Measurements from ENCODE around the gene SLC29A1.
"Not testable (repeated sequence)": the region's sequence is repeated elsewhere in the genome, so short reads cannot be mapped to it uniquely, and the experiment has no call there.

The SLC29A1 gene

DNA sequence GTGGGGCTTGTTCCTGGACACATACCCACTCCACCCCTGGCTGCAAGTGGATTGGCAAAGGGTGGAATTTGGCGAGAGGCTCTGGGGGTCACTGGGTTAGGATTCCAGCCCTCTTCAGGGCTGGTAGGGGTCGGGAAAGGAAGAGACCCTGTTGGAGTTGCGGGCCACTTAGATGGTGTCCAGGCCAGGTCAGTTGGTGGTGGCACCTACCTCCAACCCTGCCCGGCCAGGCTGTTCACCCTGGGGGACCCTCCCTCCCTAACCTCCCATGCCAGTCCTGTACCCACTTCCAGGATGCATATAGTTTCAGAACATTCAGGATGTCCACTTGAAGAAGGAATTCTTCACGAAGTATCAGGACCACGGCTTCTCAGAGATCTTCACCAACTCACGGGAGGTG is 43.7 kb upstream of the SLC29A1 start:
- DNase-seq (ENCODE audit: low read depth in 1 of 2, low spot score in 1 of 2): no peak
- TF ChIP-seq, protein P1, sequence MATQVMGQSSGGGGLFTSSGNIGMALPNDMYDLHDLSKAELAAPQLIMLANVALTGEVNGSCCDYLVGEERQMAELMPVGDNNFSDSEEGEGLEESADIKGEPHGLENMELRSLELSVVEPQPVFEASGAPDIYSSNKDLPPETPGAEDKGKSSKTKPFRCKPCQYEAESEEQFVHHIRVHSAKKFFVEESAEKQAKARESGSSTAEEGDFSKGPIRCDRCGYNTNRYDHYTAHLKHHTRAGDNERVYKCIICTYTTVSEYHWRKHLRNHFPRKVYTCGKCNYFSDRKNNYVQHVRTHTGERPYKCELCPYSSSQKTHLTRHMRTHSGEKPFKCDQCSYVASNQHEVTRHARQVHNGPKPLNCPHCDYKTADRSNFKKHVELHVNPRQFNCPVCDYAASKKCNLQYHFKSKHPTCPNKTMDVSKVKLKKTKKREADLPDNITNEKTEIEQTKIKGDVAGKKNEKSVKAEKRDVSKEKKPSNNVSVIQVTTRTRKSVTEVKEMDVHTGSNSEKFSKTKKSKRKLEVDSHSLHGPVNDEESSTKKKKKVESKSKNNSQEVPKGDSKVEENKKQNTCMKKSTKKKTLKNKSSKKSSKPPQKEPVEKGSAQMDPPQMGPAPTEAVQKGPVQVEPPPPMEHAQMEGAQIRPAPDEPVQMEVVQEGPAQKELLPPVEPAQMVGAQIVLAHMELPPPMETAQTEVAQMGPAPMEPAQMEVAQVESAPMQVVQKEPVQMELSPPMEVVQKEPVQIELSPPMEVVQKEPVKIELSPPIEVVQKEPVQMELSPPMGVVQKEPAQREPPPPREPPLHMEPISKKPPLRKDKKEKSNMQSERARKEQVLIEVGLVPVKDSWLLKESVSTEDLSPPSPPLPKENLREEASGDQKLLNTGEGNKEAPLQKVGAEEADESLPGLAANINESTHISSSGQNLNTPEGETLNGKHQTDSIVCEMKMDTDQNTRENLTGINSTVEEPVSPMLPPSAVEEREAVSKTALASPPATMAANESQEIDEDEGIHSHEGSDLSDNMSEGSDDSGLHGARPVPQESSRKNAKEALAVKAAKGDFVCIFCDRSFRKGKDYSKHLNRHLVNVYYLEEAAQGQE (IDR thresholded peaks at IDR 0.05; ENCODE audit: insufficient replicate concordance, low read depth): no peak
- no peak for TF ChIP-seq SPI1 (IDR thresholded peaks at IDR 0.05; ENCODE audit: borderline replicate concordance, low read depth)
- no peak for TF ChIP-seq POLR2AphosphoS5 (IDR thresholded peaks at IDR 0.05; ENCODE audit: low read depth)
- no peak for TF ChIP-seq GABPA (IDR thresholded peaks at IDR 0.05; ENCODE audit: low read depth)
- TF ChIP-seq, protein P2, sequence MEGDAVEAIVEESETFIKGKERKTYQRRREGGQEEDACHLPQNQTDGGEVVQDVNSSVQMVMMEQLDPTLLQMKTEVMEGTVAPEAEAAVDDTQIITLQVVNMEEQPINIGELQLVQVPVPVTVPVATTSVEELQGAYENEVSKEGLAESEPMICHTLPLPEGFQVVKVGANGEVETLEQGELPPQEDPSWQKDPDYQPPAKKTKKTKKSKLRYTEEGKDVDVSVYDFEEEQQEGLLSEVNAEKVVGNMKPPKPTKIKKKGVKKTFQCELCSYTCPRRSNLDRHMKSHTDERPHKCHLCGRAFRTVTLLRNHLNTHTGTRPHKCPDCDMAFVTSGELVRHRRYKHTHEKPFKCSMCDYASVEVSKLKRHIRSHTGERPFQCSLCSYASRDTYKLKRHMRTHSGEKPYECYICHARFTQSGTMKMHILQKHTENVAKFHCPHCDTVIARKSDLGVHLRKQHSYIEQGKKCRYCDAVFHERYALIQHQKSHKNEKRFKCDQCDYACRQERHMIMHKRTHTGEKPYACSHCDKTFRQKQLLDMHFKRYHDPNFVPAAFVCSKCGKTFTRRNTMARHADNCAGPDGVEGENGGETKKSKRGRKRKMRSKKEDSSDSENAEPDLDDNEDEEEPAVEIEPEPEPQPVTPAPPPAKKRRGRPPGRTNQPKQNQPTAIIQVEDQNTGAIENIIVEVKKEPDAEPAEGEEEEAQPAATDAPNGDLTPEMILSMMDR (IDR thresholded peaks at IDR 0.05; ENCODE audit: insufficient read depth, low read length): no peak
- H3K27ac ChIP-seq (replicated peaks): no peak overlapping the region
- no peaks in the 10 kb centered on the region for H3K27me3 ChIP-seq (ENCODE audit: insufficient read depth, poor library complexity, severe bottlenecking)
- H3K4me3 ChIP-seq (replicated peaks; ENCODE audit: insufficient read depth, low read length): no peak overlapping the region

DNA sequence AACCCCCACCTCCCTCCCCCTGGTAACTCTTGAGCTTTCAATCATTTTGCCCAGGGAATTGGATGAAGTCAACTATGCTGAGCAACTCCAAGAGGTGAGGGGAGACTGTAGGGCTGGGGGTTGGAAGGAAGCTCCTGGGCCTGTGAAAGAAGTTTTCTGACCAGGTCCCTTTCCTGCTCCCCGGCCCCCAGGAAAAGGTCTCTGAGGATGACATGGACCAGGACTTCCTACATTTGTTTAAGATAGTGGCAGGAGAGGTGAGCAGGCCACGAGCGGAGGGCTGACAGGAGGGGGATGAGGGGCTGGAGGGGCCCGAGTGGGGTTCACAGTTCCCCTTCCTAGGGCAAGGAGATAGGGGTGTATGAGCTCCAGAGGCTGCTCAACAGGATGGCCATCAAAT is 43.0 kb upstream of the SLC29A1 start:
- Histone ChIP-seq H3K27ac (replicated peaks) (no peak overlapping the region), H3K27me3 (ENCODE audit: insufficient read depth, poor library complexity, severe bottlenecking) (no peaks in the 10 kb centered on the region)

DNA sequence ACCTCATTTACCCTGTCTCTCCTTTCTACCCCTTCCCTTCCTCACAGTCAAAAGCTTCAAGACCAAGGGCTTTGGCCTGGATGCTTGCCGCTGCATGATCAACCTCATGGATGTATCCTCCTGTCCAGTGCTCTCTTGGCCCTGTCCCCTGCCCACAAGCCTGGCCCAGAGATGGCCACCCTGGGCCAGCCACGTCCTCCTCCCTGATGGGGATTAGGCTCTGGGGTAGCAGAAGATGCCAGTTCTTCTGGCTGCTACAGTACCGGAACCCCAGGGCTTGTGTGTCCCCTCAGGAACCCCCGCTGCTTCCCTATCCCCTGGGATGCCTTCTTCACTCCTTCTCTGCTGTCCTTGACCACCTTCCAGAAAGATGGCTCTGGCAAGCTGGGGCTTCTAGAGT is 42.5 kb upstream of the SLC29A1 start:
- Histone ChIP-seq H3K27me3 (ENCODE audit: insufficient read depth, poor library complexity, severe bottlenecking) (no peaks in the 10 kb centered on the region), H3K4me3 (replicated peaks; ENCODE audit: insufficient read depth, low read length) (no peak overlapping the region), H3K27ac (replicated peaks) (no peak overlapping the region)
- TF ChIP-seq, protein P1 (IDR thresholded peaks at IDR 0.05; ENCODE audit: insufficient replicate concordance, low read depth): no peak
- no peak for TF ChIP-seq GABPA (IDR thresholded peaks at IDR 0.05; ENCODE audit: low read depth)
- no peak for DNase-seq (ENCODE audit: low read depth in 1 of 2, low spot score in 1 of 2)

More for the DNA sequence above, 43.0 kb upstream of the SLC29A1 start:
- TF ChIP-seq, protein P1 (IDR thresholded peaks at IDR 0.05; ENCODE audit: insufficient replicate concordance, low read depth): no peak
- no peak for TF ChIP-seq POLR2AphosphoS5 (IDR thresholded peaks at IDR 0.05; ENCODE audit: low read depth)
- TF ChIP-seq, protein P2 (IDR thresholded peaks at IDR 0.05; ENCODE audit: insufficient read depth, low read length): no peak
- TF ChIP-seq SPI1 (IDR thresholded peaks at IDR 0.05; ENCODE audit: borderline replicate concordance, low read depth): no peak
- TF ChIP-seq GABPA (IDR thresholded peaks at IDR 0.05; ENCODE audit: low read depth): no peak
- DNase-seq (ENCODE audit: low read depth in 1 of 2, low spot score in 1 of 2): no peak
- H3K4me3 ChIP-seq (replicated peaks; ENCODE audit: insufficient read depth, low read length): no peak overlapping the region

DNA sequence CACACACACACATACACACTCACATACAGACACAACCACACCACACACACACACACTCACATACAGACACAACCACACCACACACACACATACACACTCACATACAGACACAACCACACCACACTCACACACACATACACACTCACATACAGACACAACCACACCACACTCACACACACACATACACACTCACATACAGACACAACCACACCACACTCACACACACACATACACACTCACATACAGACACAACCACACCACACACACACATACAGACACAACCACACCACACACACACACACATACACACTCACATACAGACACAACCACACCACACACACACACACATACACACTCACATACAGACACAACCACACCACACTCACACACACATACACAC is 41.6 kb upstream of the SLC29A1 start:
- not testable (repeated sequence) for H3K4me3 ChIP-seq (replicated peaks; ENCODE audit: insufficient read depth, low read length); H3K27me3 ChIP-seq (ENCODE audit: insufficient read depth, poor library complexity, severe bottlenecking); DNase-seq (ENCODE audit: low read depth in 1 of 2, low spot score in 1 of 2); H3K27ac ChIP-seq (replicated peaks)

Measured in HL-60 (cell line).